Measurements from ENCODE around the gene RNF212.

Gene RNF212

GRCh38 chr4:1036976-1037810, 76.2 kb downstream of the RNF212 start:
- DNase-seq (ENCODE audit: low spot score) = no peak
- TF ChIP-seq, protein P1, sequence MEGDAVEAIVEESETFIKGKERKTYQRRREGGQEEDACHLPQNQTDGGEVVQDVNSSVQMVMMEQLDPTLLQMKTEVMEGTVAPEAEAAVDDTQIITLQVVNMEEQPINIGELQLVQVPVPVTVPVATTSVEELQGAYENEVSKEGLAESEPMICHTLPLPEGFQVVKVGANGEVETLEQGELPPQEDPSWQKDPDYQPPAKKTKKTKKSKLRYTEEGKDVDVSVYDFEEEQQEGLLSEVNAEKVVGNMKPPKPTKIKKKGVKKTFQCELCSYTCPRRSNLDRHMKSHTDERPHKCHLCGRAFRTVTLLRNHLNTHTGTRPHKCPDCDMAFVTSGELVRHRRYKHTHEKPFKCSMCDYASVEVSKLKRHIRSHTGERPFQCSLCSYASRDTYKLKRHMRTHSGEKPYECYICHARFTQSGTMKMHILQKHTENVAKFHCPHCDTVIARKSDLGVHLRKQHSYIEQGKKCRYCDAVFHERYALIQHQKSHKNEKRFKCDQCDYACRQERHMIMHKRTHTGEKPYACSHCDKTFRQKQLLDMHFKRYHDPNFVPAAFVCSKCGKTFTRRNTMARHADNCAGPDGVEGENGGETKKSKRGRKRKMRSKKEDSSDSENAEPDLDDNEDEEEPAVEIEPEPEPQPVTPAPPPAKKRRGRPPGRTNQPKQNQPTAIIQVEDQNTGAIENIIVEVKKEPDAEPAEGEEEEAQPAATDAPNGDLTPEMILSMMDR (IDR thresholded peaks at IDR 0.05; ENCODE audit: extremely low read depth, insufficient read depth, missing control alignments) = no peak
- in situ Hi-C loops (cut with MboI; ENCODE audit: low pct_unique_long_range_greater_than_20kb, low sequenced_read_pairs, unreplicated experiment) = no loop called here

DNA sequence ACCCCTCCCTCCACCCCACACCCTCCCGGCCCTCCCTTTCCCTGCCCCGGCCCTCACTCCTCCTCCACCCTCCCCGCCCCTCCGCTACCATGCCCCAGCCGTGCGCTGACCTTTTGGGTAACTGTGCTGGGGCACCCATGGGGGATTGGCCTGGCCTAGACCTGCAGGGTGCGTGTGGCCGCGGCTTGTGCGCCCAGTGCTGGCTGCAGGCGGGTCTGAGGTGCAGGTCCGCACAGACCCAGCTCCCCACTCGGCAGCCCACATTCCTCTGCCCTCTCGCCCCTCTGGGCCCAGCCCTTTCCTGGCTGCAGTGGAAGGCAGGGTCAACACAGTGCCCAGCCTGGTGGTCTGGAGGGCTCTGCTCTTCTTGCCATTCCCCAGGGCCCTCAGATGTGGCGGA, 77.3 kb downstream of the RNF212 start:
- no peak for DNase-seq (ENCODE audit: low spot score)
- TF ChIP-seq, protein P1 (IDR thresholded peaks at IDR 0.05; ENCODE audit: extremely low read depth, insufficient read depth, missing control alignments) = no peak
- in situ Hi-C loops (cut with MboI; ENCODE audit: low pct_unique_long_range_greater_than_20kb, low sequenced_read_pairs, unreplicated experiment) = no loop called here

DNA sequence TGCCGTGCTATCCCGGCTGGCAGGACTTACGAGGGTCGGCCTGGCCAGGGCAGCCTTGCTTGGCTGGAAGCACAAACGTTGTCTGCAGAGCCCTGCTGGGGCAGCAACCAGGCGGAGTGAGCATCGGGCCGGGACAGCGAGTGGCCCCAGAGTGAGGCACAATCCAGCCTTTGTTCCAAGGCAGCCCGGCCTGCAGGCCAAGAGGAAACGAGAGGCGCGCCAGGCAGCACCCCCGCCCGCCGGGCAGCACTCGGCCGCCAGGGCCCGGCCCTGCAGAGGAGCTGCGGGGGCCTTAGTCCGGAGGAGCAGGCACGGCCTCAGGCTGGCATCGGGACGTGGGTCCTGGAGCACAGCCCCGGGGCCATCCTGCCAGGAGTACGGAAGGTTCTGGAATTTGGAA, 77.9 kb downstream of the RNF212 start:
- no peak for DNase-seq (ENCODE audit: low spot score)
- in situ Hi-C loops (cut with MboI; ENCODE audit: low pct_unique_long_range_greater_than_20kb, low sequenced_read_pairs, unreplicated experiment) = no loop called here

DNA sequence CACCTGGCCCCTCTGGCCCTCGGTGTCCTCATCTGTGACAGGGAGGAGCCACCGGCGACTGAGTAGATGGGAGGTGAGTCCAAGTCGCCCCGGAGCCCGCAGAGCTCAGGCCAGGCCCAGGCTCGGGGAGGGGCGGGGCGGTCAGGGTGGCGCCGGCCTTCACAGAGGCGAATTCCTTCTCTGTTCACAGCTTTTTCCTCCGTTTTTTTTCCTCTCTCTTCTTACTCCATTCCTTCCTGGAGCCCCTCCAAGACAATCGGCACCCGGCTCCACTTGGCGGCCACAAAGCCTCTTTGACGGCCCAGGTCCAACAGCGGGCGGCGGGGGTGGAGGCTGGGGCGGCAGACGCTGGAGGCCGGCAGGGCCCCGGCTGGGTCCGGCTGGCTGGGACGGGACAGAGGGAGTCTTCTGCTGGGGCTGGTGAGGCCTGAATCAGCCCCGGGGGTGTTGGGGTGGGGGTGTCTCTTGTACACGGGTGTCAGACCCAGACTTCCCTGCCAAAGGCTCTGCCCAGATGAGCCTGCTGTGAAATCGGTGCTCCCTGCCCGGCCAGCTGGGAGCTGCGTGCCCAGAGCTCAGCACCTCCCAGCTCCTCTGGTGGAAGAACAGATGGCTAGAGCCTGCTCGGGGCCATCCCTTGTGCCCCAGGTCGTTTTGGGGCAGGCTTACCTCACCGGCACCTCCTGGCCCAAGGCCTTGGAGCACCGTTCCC, 79.4 kb downstream of the RNF212 start:
- TF ChIP-seq, protein P1 (IDR thresholded peaks at IDR 0.05; ENCODE audit: extremely low read depth, insufficient read depth, missing control alignments) = no peak
- in situ Hi-C loops (cut with MboI; ENCODE audit: low pct_unique_long_range_greater_than_20kb, low sequenced_read_pairs, unreplicated experiment) = no loop called here
- no peak for DNase-seq (ENCODE audit: low spot score)

More for the DNA sequence above, 77.9 kb downstream of the RNF212 start:
- TF ChIP-seq, protein P1 (IDR thresholded peaks at IDR 0.05; ENCODE audit: extremely low read depth, insufficient read depth, missing control alignments) = no peak

DNA sequence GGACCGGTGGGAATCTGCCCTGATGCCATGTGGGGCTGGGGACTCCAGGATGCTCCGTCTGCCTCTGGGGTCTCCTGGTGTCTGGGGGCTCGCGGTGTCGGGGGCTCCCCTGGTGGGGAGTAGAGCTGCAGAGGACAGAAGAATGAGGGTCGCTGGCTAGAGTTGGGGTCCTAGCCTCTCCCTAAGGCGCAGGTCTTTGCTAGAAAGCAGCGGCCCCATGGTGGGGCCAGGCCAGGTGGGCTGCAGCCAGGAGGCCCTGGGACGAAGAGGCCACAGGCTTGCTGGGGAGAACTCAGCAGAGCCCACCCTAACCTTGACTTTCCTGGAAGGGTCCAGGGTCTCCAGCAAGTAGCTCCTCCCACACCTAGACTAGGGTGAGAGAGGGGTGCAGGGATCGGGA, 80.5 kb downstream of the RNF212 start:
- in situ Hi-C loops (cut with MboI; ENCODE audit: low pct_unique_long_range_greater_than_20kb, low sequenced_read_pairs, unreplicated experiment) = no loop called here
- TF ChIP-seq, protein P1 (IDR thresholded peaks at IDR 0.05; ENCODE audit: extremely low read depth, insufficient read depth, missing control alignments) = no peak
- no peak for DNase-seq (ENCODE audit: low spot score)

- TF ChIP-seq, protein P1 (IDR thresholded peaks at IDR 0.05; ENCODE audit: extremely low read depth, insufficient read depth, missing control alignments) = no peak
- DNase-seq (ENCODE audit: low spot score) = no peak
- in situ Hi-C loops (cut with MboI; ENCODE audit: low pct_unique_long_range_greater_than_20kb, low sequenced_read_pairs, unreplicated experiment) = no loop called here
Measured at GRCh38 chr4:1031956-1032795, 81.2 kb downstream of the RNF212 start.
